ENCODE measurements around the gene C2orf78.
"Not testable (repeated sequence)": the region's sequence is repeated elsewhere in the genome, so short reads cannot be mapped to it uniquely, and the experiment has no call there.

The C2orf78 gene

GRCh38 chr2:73762571-73762970 is 21.4 kb upstream of the C2orf78 start:
- DNase-seq (ENCODE audit: low read depth in 1 of 2, low spot score in 1 of 2) = no peak
- in situ Hi-C loops (cut with HindIII; ENCODE audit: low pct_unique_long_range_greater_than_20kb, low sequenced_read_pairs) = no loop called here
- TF ChIP-seq JUND (IDR thresholded peaks at IDR 0.05; ENCODE audit: low read depth) = no peak

DNA sequence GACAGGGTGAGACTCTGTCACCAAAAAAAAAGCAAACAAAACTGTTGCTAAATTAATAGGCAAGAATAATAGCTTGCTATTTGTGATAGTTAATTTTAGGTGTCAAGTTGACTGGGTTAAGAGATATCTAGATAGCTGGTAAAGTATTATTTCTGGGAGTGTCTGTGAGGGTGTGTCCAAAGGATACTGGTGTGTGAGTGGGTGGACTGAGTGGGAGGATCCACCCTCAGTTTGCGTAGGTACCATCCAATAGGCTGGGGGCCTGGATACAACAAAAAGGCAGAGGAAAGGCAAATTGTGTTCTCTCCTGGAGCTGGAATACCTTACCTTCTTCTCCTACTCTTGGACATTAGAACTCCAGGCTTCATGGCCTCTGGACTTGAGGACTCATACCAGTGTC is 19.0 kb upstream of the C2orf78 start:
- in situ Hi-C loops (cut with HindIII; ENCODE audit: low pct_unique_long_range_greater_than_20kb, low sequenced_read_pairs) = no loop called here

DNA sequence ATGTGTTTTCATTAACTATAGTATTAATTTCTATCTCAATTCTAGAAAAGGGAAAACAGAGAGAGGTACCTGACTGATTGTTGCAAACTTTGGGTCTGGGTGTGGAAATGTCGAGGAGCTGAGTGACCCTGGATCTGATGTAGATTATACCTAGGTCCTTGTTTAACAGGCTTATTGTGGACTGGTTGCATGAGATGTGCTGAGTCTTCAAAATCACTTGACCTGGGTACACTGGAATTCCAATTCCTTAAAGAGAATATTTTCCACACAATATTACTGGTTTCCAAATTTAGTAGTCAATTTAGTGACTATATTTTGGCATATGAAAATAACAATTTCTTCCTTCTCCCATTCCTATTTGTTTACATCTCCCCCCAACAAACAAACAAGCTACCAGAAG is 17.6 kb upstream of the C2orf78 start:
- TF ChIP-seq JUND (IDR thresholded peaks at IDR 0.05; ENCODE audit: low read depth) = no peak
- DNase-seq (ENCODE audit: low read depth in 1 of 2, low spot score in 1 of 2) = no peak
- in situ Hi-C loops (cut with HindIII; ENCODE audit: low pct_unique_long_range_greater_than_20kb, low sequenced_read_pairs) = no loop called here

More for the DNA sequence above, 19.0 kb upstream of the C2orf78 start:
- no peak for DNase-seq (ENCODE audit: low read depth in 1 of 2, low spot score in 1 of 2)
- TF ChIP-seq JUND (IDR thresholded peaks at IDR 0.05; ENCODE audit: low read depth) = no peak

DNA sequence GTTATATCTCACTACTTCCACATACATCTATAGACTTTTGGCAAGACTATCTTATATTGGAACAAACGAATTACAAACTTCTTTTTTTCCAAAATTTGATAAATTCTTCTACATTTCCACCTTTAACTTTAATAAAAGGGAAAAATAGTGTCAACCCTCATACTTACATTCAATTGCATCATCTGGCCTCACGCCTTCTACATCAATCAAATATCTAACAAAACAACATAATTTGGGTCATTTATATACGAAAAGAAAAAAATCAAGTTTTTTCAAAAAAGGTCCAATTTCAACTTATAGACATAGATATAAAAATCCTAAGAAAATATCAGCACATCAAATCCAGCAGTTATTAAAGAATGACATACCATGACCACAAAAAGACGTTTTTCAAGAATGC is 17.0 kb upstream of the C2orf78 start:
- no peak for DNase-seq (ENCODE audit: low read depth in 1 of 2, low spot score in 1 of 2)
- no peak for TF ChIP-seq JUND (IDR thresholded peaks at IDR 0.05; ENCODE audit: low read depth)
- in situ Hi-C loops (cut with HindIII; ENCODE audit: low pct_unique_long_range_greater_than_20kb, low sequenced_read_pairs) = no loop called here

DNA sequence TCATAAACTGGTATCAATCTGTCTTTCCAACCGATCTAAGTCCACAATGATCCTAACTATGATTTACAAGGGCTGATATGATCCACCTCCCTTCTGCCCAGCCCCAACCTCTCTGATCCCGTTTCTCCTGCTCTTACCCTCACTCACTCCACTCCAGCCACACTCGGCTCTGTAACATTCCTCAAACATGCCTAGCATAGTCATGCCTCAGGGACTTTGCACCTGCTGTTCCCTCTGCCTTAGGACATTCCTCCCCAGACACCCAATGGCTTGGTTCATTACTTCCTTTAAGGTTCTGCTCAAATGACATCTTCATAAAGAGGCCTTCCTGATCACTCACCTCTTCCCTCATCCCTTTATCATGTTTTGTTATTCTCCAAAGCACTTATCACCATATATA is 13.3 kb upstream of the C2orf78 start:
- no peak for DNase-seq (ENCODE audit: low read depth in 1 of 2, low spot score in 1 of 2)
- in situ Hi-C loops (cut with HindIII; ENCODE audit: low pct_unique_long_range_greater_than_20kb, low sequenced_read_pairs) = no loop called here
- no peak for TF ChIP-seq JUND (IDR thresholded peaks at IDR 0.05; ENCODE audit: low read depth)

DNA sequence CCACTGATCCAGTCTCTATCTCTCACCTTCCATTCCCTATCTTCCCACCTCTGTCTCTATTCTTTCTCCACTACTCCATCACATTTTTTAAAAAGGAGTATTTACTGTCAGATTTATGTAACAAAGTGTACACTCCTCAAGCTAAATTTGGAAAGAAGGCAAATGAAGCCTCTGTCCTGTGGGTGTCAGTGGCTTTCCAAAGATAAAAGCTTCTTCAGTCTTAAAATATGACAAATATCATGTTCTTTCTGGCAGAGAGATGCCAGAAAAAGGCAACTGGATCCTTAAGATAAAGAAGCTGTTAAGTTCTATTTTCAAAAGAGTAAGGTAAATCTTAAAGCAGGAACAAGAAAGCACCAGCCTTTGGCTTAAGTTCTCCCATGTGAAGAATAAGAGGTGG is 11.2 kb upstream of the C2orf78 start:
- in situ Hi-C loops (cut with HindIII; ENCODE audit: low pct_unique_long_range_greater_than_20kb, low sequenced_read_pairs) = no loop called here
- DNase-seq (ENCODE audit: low read depth in 1 of 2, low spot score in 1 of 2) = no peak
- TF ChIP-seq JUND (IDR thresholded peaks at IDR 0.05; ENCODE audit: low read depth) = no peak

GRCh38 chr2:73776381-73776780 is 7.6 kb upstream of the C2orf78 start:
- no peak for TF ChIP-seq JUND (IDR thresholded peaks at IDR 0.05; ENCODE audit: low read depth)
- in situ Hi-C loops (cut with HindIII; ENCODE audit: low pct_unique_long_range_greater_than_20kb, low sequenced_read_pairs) = no loop called here
- DNase-seq (ENCODE audit: low read depth in 1 of 2, low spot score in 1 of 2) = no peak

GRCh38 chr2:73776869-73777519 is 7.0 kb upstream of the C2orf78 start:
- TF ChIP-seq JUND (IDR thresholded peaks at IDR 0.05; ENCODE audit: low read depth) = no peak
- DNase-seq (ENCODE audit: low read depth in 1 of 2, low spot score in 1 of 2) = no peak
- in situ Hi-C loops (cut with HindIII; ENCODE audit: low pct_unique_long_range_greater_than_20kb, low sequenced_read_pairs) = no loop called here

DNA sequence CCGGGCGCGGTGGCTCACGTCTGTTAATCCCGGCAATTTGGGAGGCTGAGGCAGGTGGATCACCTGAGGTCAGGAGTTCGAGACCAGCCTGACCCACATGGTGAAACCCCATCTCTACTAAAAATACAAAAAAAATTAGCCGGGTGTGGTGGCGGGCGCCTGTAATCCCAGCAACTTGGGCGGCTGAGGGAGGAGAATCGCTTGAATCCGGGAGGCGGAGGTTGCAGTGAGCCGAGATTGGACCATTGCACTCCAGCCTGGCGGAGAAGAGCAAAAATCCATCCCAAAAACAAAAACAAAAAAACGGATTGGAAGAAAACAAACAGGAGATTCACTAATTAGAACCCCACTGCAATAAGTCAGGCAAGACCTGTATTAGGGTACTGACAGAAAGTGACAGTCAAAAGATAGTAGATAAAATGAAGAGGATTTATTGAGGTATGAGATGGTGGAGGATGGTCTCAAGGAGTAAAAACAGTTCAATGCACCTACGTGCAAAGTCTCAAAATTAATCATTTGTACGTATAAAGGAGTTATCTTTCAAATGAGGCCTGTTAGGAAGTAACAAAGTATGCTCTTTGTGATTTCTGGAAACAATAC is 5.0 kb upstream of the C2orf78 start:
- in situ Hi-C loops (cut with HindIII; ENCODE audit: low pct_unique_long_range_greater_than_20kb, low sequenced_read_pairs); DNase-seq (ENCODE audit: low read depth in 1 of 2, low spot score in 1 of 2): not testable (repeated sequence)

DNA sequence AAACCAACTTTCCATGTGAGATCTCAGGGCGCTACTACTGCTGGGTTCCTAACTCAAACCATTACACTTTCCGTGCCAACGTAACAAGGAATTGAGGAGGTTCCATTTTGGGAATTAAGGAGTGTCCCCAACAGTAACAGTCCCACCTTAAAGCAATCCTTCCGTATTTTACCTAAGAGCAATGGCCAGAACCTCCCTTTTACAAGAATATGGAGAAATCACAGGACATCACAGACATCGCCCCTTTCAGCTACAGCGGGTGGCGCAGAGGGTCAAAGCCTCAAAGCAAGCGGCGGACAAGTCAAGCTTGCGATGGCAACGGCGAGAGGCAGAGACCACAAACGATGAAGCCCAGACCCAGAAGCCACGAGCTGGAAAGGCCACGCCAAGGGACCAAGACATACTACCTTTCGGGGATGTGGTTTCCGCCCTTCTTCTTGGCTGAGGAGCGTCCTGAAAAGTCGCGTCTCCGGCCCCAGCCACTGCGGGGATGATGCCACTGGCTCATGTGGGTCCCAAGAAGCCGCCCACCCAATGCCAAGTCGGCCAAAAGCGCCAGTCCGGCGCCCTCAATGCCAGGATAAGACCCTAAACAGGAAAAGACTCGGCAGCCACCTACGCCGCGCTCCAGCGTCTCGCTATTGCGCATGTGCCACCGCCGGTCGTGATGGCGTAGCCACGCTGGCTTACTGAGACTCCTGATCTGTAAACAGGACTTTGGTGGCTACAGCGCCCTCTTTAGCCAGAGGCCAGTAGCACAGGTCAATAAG is 4.3 kb upstream of the C2orf78 start, which contains the start of gene DUSP11:
TSS of gene DUSP11 (minus strand) at position 637 of the 770 bp plus-strand sequence. CDS start at position 508, 129 bp downstream.
- peak; percentile 77 to 92 for DNase-seq (ENCODE audit: low read depth in 1 of 2, low spot score in 1 of 2)
- TF ChIP-seq JUND (IDR thresholded peaks at IDR 0.05; ENCODE audit: low read depth) = no peak
- in situ Hi-C loops (cut with HindIII; ENCODE audit: low pct_unique_long_range_greater_than_20kb, low sequenced_read_pairs) = no loop called here

DNA sequence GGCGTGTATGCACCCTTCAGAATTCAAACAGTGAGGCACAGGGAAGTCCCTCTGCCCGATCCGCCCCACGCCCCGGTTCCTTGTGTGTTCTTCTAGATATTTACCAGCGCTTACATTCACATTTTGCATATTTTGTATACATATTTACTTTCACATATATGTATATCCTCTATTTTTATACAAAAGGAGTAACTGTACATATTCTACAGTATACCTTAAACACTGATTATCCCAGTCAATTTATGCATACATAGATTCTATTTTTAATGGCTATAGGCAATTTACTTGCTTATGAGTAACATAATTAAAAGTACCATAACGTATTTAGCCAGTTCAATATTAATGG is 3.8 kb upstream of the C2orf78 start:
- in situ Hi-C loops (cut with HindIII; ENCODE audit: low pct_unique_long_range_greater_than_20kb, low sequenced_read_pairs) = no loop called here
- TF ChIP-seq JUND (IDR thresholded peaks at IDR 0.05; ENCODE audit: low read depth) = no peak
- DNase-seq (ENCODE audit: low read depth in 1 of 2, low spot score in 1 of 2) = no peak

DNA sequence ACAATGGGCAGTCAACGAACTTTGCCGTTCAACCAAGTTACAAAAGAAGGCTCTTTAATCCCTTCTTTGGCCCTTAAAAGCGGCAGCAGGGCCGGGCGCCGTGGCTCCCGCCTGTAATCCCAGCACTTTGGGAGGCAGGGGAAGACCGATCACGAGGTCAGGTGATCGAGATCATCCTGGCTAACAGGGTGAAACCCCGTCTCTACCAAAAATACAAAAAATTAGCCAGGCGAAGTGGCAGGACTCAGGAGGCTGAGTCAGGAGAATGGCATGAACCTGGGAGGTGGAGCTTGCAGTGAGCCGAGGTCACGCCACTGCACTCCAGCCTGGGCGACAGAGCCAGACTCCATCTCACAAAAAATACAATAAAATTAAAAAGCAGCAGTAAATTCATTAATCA is 581 bp upstream of the C2orf78 start:
- in situ Hi-C loops (cut with HindIII; ENCODE audit: low pct_unique_long_range_greater_than_20kb, low sequenced_read_pairs); DNase-seq (ENCODE audit: low read depth in 1 of 2, low spot score in 1 of 2): not testable (repeated sequence)

- no peak for DNase-seq (ENCODE audit: low read depth in 1 of 2, low spot score in 1 of 2)
- in situ Hi-C loops (cut with HindIII; ENCODE audit: low pct_unique_long_range_greater_than_20kb, low sequenced_read_pairs) = no loop called here
- no peak for TF ChIP-seq JUND (IDR thresholded peaks at IDR 0.05; ENCODE audit: low read depth)
Observed at GRCh38 chr2:73811878-73812277, 27.9 kb downstream of the C2orf78 start.
